MCF 10A (cell line): ENCODE data around the gene TNNT1. TPM values are rescaled to one million over a fixed set of nuclear protein-coding genes. Genes with fewer than 3 reads are reported as not detected.

Experiments used
- BruUV-seq: library from RNA; stranded (reverse); fragments of 400-500 nt; replicated peaks from 2 replicates; lab custom pipeline; 2021; lab: Mats Ljungman, UMichigan
- CTCF ChIA-PET: fragments of 300-600 bp; sonication (Branson Sonifier 250); formaldehyde crosslinking; extraction: SDS; loops from one replicate; lab custom pipeline; 2021; ENCODE audit warnings: antibody characterized with exemption, inconsistent platforms; lab: Yijun Ruan, JAX
- POLR2A ChIA-PET: fragments of 300-600, 350-650 bp; sonication (Branson Sonifier 250); formaldehyde crosslinking; extraction: SDS; loops from one replicate; lab custom pipeline; 2020; ENCODE audit warnings: antibody characterized with exemption, inconsistent platforms; lab: Yijun Ruan, JAX
- DNase-seq: peaks from one replicate; pipeline ENCODE4 v3.0.0-alpha.2; 2018; ENCODE audit not compliant: unreplicated experiment
- H3K27ac Mint-ChIP-seq: one replicate; pipeline ENCODE4 v1.8.0; 2022; ENCODE audit warnings: mild to moderate bottlenecking, low read depth, mixed read lengths; ENCODE audit not compliant: unreplicated experiment
- H3K27me3 Mint-ChIP-seq: one replicate; pipeline ENCODE4 v1.8.0; 2022; ENCODE audit warnings: mixed read lengths; ENCODE audit not compliant: insufficient read depth, unreplicated experiment
- H3K36me3 Mint-ChIP-seq: one replicate; pipeline ENCODE4 v1.8.0; 2022; ENCODE audit warnings: mild to moderate bottlenecking, moderate library complexity, mixed read lengths; ENCODE audit not compliant: insufficient read depth, unreplicated experiment
- H3K4me1 Mint-ChIP-seq: one replicate; pipeline ENCODE4 v1.8.0; 2022; ENCODE audit warnings: mixed read lengths; ENCODE audit not compliant: insufficient read depth, unreplicated experiment
- H3K4me3 Mint-ChIP-seq: one replicate; pipeline ENCODE4 v1.8.0; 2022; ENCODE audit warnings: mild to moderate bottlenecking, moderate library complexity, mixed read lengths; ENCODE audit not compliant: unreplicated experiment
- H3K9me3 Mint-ChIP-seq: one replicate; pipeline ENCODE4 v1.8.0; 2022; ENCODE audit warnings: mixed read lengths; ENCODE audit not compliant: unreplicated experiment
- intact Hi-C: fragments of 100-400 bp; cut with micrococcal nuclease; formaldehyde crosslinking; loops from 2 replicates; pipeline ENCODE4 v1.14.1; 2022
- total RNA-seq: library from RNA; stranded (reverse); gene quantifications from 2 replicates; pipeline ENCODE4 v1.2.3, GENCODE V29; 2022
- TF ChIP-seq, protein P1 (sequence below): fragments of 200-600 bp; IDR thresholded peaks from one replicate; pipeline ENCODE4 v1.8.0; 2022; ENCODE audit warnings: antibody characterized with exemption, mild to moderate bottlenecking; ENCODE audit not compliant: unreplicated experiment

The TNNT1 gene
- total RNA-seq, 1 experiment from 2014 or later, result 32.3 TPM

DNA sequence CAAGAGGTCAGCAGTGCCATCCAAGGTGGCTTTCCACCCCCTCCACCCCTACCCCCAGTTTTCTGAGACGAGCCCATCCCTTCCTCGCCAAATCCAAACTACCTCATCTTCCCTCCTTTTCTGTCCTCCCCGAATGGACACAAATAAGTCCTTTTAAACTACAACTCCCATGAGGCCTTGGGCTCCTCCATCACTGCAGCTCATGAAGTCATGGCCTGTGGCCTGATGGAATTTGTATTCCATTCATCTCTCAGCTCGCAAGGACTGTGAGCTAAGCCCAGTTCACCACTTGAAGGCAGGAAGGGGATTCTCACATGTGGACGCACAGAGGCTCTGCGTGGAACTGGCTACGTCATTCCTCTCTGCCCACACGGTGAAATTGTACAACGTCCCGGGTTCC lies 47.8 kb upstream of the TNNT1 start:
- no peak for DNase-seq
- Mint-ChIP-seq H3K27ac (no peak overlapping the region), H3K4me3 (no peak overlapping the region), H3K36me3 (no peaks in the 10 kb centered on the region), H3K27me3 (no peaks in the 10 kb centered on the region), H3K9me3 (no peaks in the 10 kb centered on the region), H3K4me1 (no peaks in the 10 kb centered on the region)
- POLR2A ChIA-PET, result interaction anchor here (0.9 kb wide), 1 partner anchor 62 kb away, joined by 5 read pairs; the partner anchor contains the start of gene PPP6R1
- CTCF ChIA-PET, result no interaction called here
- no TSS peak for BruUV-seq
- TF ChIP-seq, protein P1, sequence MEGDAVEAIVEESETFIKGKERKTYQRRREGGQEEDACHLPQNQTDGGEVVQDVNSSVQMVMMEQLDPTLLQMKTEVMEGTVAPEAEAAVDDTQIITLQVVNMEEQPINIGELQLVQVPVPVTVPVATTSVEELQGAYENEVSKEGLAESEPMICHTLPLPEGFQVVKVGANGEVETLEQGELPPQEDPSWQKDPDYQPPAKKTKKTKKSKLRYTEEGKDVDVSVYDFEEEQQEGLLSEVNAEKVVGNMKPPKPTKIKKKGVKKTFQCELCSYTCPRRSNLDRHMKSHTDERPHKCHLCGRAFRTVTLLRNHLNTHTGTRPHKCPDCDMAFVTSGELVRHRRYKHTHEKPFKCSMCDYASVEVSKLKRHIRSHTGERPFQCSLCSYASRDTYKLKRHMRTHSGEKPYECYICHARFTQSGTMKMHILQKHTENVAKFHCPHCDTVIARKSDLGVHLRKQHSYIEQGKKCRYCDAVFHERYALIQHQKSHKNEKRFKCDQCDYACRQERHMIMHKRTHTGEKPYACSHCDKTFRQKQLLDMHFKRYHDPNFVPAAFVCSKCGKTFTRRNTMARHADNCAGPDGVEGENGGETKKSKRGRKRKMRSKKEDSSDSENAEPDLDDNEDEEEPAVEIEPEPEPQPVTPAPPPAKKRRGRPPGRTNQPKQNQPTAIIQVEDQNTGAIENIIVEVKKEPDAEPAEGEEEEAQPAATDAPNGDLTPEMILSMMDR, result no peak
- intact Hi-C loops, result no loop called here

DNA sequence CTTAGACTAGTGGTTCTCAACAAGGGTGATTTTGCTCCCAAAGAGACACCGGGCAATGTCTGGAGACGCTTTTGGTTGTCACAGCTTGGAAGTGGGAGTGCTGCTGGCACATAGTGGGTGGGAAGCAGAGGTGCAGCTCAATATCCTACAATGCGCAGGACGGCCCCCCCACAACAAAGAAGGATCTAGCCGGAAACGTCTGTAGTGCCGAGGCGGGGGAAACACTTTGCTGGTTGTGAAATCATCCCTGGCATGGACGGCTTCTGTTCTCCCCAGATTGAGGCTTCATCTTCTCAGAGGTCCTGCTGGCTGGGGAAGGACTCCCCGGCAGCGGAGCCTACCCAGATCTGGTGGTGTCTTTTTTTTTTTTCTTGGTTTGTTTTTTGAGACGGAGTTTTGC lies 44.5 kb upstream of the TNNT1 start:
- Mint-ChIP-seq H3K27me3 (no peaks in the 10 kb centered on the region), H3K36me3 (no peaks in the 10 kb centered on the region), H3K9me3 (no peaks in the 10 kb centered on the region), H3K4me3 (no peak overlapping the region), H3K27ac (no peak overlapping the region), H3K4me1 (peaks cover 11% of the 10 kb centered on the region)
- BruUV-seq, result no TSS peak
- no peak for DNase-seq
- ChIA-PET POLR2A (interaction anchor here (0.7 to 0.8 kb wide), 2 partner anchors 26 to 408 kb away, joined by 3 to 4 read pairs; no protein-coding TSS in a partner anchor), CTCF (interaction anchor here (0.7 to 1.5 kb wide), 2 partner anchors 35 to 311 kb away, joined by 3 to 4 read pairs; partner anchors contain the start of gene TMEM86B)
- intact Hi-C loops, result no loop called here
- TF ChIP-seq, protein P1, result no peak

DNA sequence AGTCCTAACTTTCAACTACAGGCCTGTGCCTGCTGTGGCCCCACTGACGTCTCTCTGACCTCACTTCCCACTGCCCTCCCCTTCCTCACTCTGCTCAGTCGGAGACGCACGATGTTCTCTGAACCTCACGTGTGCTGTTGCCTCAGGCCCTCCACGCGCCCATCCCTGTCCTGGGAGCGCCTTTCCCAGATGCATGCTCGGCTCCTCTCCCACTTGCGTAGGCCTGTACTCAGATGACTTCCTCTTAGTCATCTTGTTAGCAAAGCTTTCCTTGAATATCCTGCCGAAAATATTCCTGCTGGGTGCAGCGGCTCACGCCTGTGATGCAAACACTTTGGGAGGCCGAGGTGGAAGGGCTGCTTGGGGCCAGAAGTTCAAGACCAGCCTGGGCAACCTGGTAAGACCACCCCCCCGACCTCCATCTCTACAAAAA lies 40.4 kb upstream of the TNNT1 start:
- TF ChIP-seq, protein P1, result no peak
- Mint-ChIP-seq H3K9me3 (no peaks in the 10 kb centered on the region), H3K4me1 (peaks cover 14% of the 10 kb centered on the region), H3K4me3 (peak overlapping the region; percentile 64), H3K27ac (peak overlapping the region; percentile 99), H3K36me3 (peaks cover 7% of the 10 kb centered on the region), H3K27me3 (no peaks in the 10 kb centered on the region)
- intact Hi-C loops, result loop anchor here (1.0 to 2.0 kb wide), 3 partner anchors 17 to 27 kb away; partner anchors contain the start of gene DNAAF3
- ChIA-PET POLR2A (interaction anchor here (0.6 to 2.6 kb wide), 18 partner anchors 9 to 195 kb away, joined by 3 to 22 read pairs (median 6); partner anchors contain the start of genes DNAAF3, PPP6R1, RDH13 and SYT5), CTCF (interaction anchor here (0.6 to 1.6 kb wide), 7 partner anchors 9 to 711 kb away, joined by 3 to 6 read pairs (median 3); partner anchors contain the start of gene SYT5)
- peak; percentile 100 for DNase-seq
- no TSS peak for BruUV-seq

DNA sequence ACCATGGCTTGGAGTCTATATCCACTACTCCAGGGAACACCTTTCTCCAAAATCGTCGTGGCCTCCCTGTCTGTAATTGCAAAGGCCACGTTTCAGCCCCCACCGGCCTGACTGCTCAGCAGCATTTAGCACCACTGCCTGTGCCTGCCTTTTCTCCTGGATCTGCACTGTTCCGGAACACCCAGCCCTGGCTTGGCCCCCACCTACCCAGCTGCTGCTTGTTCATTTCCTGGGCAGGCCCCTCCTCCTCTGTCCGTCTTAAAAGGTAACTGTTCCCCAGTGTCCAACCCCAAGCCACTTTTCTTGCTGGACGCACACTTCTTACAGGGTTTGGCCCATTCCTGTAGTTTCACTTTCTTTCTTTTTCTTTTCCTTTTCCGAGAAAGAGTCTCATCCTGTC lies 39.6 kb upstream of the TNNT1 start:
- H3K27ac Mint-ChIP-seq, result peak overlapping the region; percentile 99
- H3K9me3 Mint-ChIP-seq, result no peaks in the 10 kb centered on the region
- H3K36me3 Mint-ChIP-seq, result peaks cover 7% of the 10 kb centered on the region
- peak; percentile 85 for DNase-seq
- BruUV-seq, result TSS peak; percentile 79
- POLR2A ChIA-PET, result interaction anchor here (0.6 to 2.3 kb wide), 13 partner anchors 9 to 273 kb away, joined by 3 to 22 read pairs (median 6); partner anchors contain the start of genes DNAAF3, ISOC2, PPP6R1 and RDH13
- TF ChIP-seq, protein P1, result no peak
- peaks cover 14% of the 10 kb centered on the region for H3K4me1 Mint-ChIP-seq
- CTCF ChIA-PET, result interaction anchor here (0.5 to 1.6 kb wide), 7 partner anchors 8 to 844 kb away, joined by 3 to 6 read pairs (median 3); partner anchors contain the start of gene SYT5
- H3K27me3 Mint-ChIP-seq, result no peaks in the 10 kb centered on the region
- H3K4me3 Mint-ChIP-seq, result peak overlapping the region; percentile 64
- intact Hi-C loops, result loop anchor here (1.0 to 2.0 kb wide), 3 partner anchors 18 to 28 kb away; partner anchors contain the start of gene DNAAF3
